HG02870 (cell line): ENCODE measurements around the gene PCNP.
A peak's percentile ranks its signal among the peaks of the same experiment; 100 is the strongest.
"Not testable (repeated sequence)": the region's sequence is repeated elsewhere in the genome, so short reads cannot be mapped to it uniquely, and the experiment has no call there.

Experiments used
- ATAC-seq: cut with Tn5 transposase; IDR thresholded peaks from one replicate; pipeline ENCODE4 v1.9.1; 2021; ENCODE audit warnings: mild to moderate bottlenecking, moderate library complexity; ENCODE audit not compliant: unreplicated experiment

PCNP gene, protein sequence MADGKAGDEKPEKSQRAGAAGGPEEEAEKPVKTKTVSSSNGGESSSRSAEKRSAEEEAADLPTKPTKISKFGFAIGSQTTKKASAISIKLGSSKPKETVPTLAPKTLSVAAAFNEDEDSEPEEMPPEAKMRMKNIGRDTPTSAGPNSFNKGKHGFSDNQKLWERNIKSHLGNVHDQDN

DNA sequence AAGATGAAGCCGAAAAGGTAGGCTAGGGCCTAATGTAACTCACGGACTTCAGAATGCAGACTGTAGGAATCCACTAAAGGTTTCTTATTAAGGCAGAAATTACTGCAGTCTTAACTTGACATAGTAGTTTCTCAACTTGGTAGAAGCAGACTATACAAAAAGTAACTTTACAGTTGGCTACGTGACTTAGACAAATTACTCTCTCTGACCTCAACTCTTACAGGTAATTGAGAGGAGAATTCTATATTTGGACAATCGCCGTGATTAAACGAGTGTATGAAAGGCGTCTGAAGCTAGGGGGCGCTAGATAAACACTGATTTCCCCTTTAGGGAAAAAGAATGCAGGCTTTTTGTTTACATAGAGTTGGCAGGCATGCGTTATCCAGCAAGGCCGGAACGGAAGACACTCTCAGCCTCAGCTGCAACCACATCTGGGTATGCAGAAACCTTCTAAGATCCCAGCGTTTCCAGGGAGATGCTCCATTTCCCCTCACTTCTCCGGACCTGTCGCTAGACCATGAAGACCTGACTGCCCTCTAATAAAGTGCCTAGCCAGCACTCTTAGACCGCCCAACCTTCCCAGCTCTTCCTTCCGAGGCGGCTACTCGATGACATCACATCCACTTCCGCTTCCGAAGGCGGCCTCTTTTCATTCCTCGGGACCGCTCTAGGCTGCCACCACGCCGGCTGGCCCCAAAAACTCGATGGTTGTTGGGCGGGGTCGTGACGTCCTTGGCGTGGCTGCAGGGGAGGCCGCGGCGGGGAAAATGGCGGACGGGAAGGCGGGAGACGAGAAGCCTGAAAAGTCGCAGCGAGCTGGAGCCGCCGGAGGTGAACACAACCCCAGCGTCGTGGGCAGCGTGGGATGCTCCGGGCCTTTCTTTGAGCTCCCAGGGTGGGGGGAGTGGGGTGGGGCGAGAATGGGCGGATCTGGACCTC, at the start of gene PCNP:
Gene PCNP (plus strand): TSS at position 732 of the 939 bp plus-strand sequence. CDS start 36 bp downstream, at position 768.
- ATAC-seq: peak; percentile 81

DNA sequence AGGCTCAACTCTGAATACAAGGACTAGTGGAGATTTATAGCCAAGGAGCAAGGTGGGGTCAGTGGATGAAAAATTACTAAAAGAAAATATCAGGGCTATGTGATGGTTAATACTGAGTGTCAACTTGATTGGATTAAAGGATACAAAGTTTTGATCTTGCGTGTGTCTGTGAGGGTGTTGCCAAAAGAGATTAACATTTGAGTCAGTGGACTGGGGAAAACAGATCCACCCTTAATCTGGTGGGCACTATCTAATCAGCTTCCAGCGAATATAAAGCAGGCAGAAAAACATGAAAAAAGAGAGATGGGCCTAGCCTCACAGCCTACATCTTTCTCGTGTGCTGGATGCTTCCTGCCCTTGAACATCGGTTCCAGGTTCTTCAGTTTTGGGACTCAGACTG, 46.5 kb upstream of the PCNP start:
- no peak for ATAC-seq

DNA sequence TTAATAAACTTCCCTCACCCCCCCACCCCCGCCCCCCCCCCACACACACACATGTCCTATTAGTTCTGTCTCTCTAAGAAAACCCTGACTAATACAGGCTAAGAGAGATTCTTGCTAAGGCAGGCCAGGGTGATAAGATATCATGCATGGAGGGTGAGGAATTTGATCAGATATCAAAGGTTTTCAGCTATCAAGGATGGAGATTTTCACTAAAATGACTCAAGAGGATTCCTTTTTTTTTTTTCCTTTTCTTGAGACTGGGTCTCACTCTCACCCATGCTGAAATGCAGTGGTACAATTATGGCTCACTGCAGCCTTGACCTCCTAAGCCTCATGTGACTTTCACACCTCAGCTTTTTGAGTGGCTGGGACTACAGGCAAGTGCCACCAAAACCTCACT, 46.1 kb upstream of the PCNP start:
- no peak for ATAC-seq

- ATAC-seq: no peak
These were observed 43.9 kb upstream of the PCNP start for GRCh38 chr3:101529816-101530685.

- no peak for ATAC-seq
These were observed 43.3 kb upstream of the PCNP start for GRCh38 chr3:101530686-101531047.

DNA sequence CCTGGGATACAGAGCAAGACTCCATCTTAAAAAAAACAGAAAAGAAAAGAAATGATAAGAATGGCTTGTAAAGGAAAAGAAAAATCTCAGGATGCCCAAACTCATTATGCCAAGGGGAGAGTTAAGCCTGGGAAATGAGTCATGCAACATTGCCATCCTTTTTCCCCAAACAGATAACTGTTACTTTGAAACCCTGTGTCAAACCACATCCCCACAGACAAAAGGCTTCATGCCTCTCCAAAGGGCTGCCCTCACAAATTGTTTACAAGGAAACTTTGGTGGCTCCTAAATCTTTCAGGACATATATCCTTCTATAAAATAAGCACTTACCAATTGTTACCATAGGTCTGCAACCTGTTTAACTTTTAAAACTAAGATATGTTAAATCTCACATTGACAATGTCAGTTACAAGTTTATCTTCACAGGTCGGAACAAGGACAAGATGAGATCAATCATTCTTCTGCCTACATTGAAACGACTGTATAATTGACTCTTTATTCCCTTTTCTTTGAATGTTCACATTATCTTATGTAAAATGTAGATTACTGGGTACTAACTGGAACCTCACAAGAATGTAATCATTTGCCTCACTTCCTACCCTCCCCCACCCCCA, 42.4 kb upstream of the PCNP start:
- ATAC-seq: no peak

- no peak for ATAC-seq
These were observed 41.0 kb upstream of the PCNP start for GRCh38 chr3:101532783-101533602.

- no peak for ATAC-seq
These were observed 40.4 kb upstream of the PCNP start for GRCh38 chr3:101533603-101533968.

DNA sequence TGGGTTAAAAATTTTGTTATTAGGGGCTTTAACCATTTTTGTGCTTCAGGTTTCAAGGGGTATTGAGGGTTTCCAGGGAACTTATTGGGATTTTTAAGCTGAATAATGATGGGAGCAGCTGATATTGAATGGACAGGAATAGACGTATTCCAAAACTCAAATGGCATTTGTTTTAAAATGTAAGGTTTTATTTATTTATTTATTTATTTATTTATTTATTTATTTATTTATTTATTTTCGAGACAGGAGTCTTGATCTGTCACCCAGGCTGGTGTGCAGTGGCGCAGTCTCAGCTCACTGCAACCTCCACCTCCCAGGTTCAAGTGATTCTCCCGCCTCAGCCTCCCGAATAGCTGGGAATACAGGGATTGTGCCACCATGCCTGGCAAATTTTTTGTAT, 38.8 kb upstream of the PCNP start:
- no peak for ATAC-seq

DNA sequence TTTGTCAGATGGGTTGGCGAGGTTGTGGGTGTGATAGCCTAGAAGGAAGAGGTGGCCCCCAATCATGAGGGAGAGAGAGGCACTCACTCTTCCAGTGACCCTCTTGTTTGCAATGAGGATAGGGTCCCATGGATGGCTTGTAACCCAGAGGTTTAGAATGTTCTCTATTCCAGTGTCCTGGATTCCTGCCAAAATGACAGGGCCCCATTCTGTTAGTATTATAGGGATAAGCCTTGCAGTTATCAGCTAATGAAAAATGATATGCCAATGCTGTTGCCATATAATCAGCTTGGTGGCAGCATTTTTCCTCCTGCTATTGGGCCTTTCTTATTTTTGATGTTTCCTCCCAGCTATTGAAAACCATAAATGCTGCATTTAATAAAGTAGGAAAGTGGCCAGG, 37.7 kb upstream of the PCNP start:
- ATAC-seq: no peak

- ATAC-seq: not testable (repeated sequence)
These were observed 37.0 kb upstream of the PCNP start for GRCh38 chr3:101536955-101537354.

DNA sequence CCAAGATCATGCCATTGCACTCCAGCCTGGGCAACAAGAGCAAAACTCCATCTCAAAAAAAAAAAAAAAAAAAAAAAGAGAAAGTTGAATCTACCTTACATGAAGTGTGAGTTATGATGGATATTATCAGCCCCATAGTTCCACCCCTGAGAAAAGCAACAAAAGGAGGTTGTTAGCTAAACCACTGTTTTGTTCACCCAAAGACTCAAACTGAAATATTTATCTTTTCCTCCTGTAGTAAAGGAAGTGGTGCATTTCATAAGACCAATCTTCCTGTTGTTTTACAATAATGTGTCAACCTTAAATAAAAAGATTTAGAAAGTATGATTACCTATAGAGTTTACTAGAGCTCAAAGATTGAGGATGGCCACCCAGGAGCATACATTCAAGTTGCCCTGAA, 31.0 kb upstream of the PCNP start:
- no peak for ATAC-seq

- ATAC-seq: no peak
These were observed 29.7 kb upstream of the PCNP start for GRCh38 chr3:101544161-101544850.

DNA sequence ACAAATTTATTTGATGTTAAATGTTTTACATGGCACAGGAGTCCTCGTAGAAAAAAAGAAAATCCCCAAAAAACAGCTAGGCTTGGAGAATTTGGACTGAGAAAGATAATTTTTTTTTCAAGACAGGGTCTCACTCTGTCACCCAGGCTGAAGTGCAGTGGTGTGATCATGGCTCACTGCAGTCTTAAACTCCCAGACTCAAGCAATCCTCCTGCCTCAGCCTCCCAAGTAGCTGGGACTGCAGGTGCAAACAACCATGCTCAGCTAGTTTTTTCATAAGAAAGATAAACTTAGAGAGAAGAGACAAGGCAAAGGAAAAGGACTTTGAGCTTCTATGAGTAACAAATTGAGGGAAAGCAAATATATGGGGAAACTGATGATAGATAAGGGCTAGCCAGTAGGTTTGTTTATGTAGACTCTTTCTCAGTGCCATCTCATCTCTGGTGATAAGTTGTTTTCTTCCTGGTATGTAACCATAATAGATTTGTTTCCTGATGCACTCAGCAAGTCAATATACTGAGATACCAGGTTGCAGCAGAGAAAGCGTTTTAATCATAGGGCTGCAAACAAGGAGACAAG, 25.4 kb upstream of the PCNP start:
- ATAC-seq: no peak

- no peak for ATAC-seq
These were observed 24.5 kb upstream of the PCNP start for GRCh38 chr3:101549473-101549872.

DNA sequence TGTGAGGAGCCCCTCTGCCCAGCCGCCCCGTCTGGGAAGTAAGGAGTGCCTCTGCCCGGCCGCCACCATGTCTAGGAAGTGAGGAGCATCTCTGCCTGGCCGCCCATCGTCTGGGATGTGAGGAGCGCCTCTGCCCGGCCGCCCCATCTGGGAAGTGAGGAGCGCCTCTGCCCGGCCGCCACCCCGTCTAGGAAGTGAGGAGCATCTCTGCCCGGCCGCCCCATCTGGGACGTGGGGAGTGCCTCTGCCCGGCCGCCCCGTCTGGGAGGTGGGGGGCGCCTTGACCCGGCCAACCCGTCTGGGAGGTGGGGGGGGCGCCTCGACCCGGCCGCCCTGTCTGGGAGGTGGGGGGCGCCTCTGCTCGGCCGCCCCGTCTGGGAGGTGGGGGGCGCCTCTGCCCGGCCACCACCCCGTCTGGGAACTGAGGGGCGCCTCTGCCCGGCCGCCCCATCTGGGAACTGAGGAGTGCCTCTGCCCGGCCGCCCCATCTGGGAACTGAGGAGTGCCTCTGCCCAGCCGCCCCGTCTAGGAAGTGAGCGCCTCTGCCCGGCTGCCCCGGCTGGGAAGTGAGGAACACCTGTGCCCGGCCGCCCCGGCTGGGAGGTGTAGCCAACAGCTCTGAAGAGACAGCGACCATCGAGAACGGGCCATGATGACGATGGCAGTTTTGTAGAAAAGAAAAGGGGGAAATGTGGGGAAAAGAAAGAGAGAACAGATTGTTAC, 22.5 kb upstream of the PCNP start:
- ATAC-seq: not testable (repeated sequence)

- ATAC-seq: not testable (repeated sequence)
These were observed 20.6 kb upstream of the PCNP start for GRCh38 chr3:101553381-101553780.

- ATAC-seq: no peak
These were observed 17.9 kb upstream of the PCNP start for GRCh38 chr3:101556064-101556463.
